Common myeloid progenitor, CD34-positive (primary cell): ENCODE results near the gene GASK1A.
"Not testable (repeated sequence)": the region's sequence is repeated elsewhere in the genome, so short reads cannot be mapped to it uniquely, and the experiment has no call there.

Experiments used
- CTCF ChIA-PET: fragments of 350-600 bp; sonication (Branson Sonifier 250); formaldehyde crosslinking; loops from one replicate; lab custom pipeline; 2021; ENCODE audit warnings: antibody characterized with exemption; lab: Charles Lee
- POLR2A ChIA-PET: fragments of 350-600 bp; sonication (Branson Sonifier 250); formaldehyde crosslinking; loops from one replicate; lab custom pipeline; 2021; ENCODE audit warnings: antibody characterized with exemption; lab: Charles Lee
- DNase-seq, 3 donors: peaks; one replicate each; pipeline versions ENCODE4 v3.0.0 to v3.0.0-alpha.2; 2013
- H3K27ac ChIP-seq, 2 experiments: 1 replicate in 1 of 2; 2 replicates in 1 of 2; pipeline ENCODE4 v1.7.0; 2013; ENCODE audit warnings: inconsistent platforms in 2 of 2, low read length in 2 of 2, mild to moderate bottlenecking in 2 of 2, low read depth in 1 of 2, moderate library complexity in 1 of 2; ENCODE audit not compliant: severe bottlenecking in 2 of 2, insufficient read depth in 1 of 2, poor library complexity in 1 of 2
- H3K27me3 ChIP-seq, 5 experiments: replicated peaks in 2 of 5; 1 replicate in 3 of 5; 2 replicates in 2 of 5; pipeline versions ENCODE4 v1.6.1 to v1.7.0; 2013; ENCODE audit warnings: low read length in 4 of 5, mild to moderate bottlenecking in 2 of 5, moderate library complexity in 2 of 5, inconsistent platforms in 1 of 5; ENCODE audit not compliant: insufficient read depth in 5 of 5, control insufficient read depth in 4 of 5
- H3K36me3 ChIP-seq, 4 experiments: 1 replicate in 2 of 4; 2 replicates in 2 of 4; pipeline versions ENCODE4 v1.6.1 to v1.7.0; 2013; ENCODE audit warnings: low read length in 3 of 4, control low read depth in 1 of 4, mild to moderate bottlenecking in 1 of 4; ENCODE audit not compliant: control insufficient read depth in 4 of 4, insufficient read depth in 4 of 4
- H3K4me1 ChIP-seq, 4 experiments: 1 replicate in 3 of 4; 2 replicates in 1 of 4; pipeline versions ENCODE4 v1.6.1 to v1.7.1; 2013; ENCODE audit warnings: low read length in 3 of 4, mild to moderate bottlenecking in 3 of 4, control low read depth in 1 of 4, inconsistent platforms in 1 of 4, moderate library complexity in 1 of 4; ENCODE audit not compliant: control insufficient read depth in 4 of 4, insufficient read depth in 4 of 4; ENCODE audit errors: control extremely low read depth in 1 of 4
- H3K4me3 ChIP-seq, 7 experiments: 1 replicate in 4 of 7; 2 replicates in 3 of 7; pipeline versions ENCODE4 v1.5.1 to v1.7.0; 2013; ENCODE audit warnings: mild to moderate bottlenecking in 7 of 7, low read length in 6 of 7, moderate library complexity in 6 of 7, inconsistent platforms in 2 of 7, low read depth in 2 of 7, control low read depth in 1 of 7; ENCODE audit not compliant: insufficient read depth in 4 of 7, control insufficient read depth in 1 of 7; ENCODE audit errors: extremely low read depth in 1 of 7
- H3K9me3 ChIP-seq, 5 experiments: 1 replicate in 4 of 5; 2 replicates in 1 of 5; pipeline versions ENCODE4 v1.6.1 to v1.7.1; 2013; ENCODE audit warnings: low read length in 4 of 5, mild to moderate bottlenecking in 2 of 5, inconsistent platforms in 1 of 5, low read depth in 1 of 5, moderate library complexity in 1 of 5; ENCODE audit not compliant: control insufficient read depth in 4 of 5, insufficient read depth in 2 of 5; ENCODE audit errors: control extremely low read depth in 1 of 5
- WGBS: methylation state at CpG from one replicate; pipeline ENCODE4 v1.1.5; 2013; ENCODE audit not compliant: insufficient coverage; 5-methylcytosine and 5-hydroxymethylcytosine counted together

Gene GASK1A

GRCh38 chr3:43070670-43071069, 91.6 kb downstream of the GASK1A start:
- POLR2A ChIA-PET, H3K36me3 ChIP-seq, CTCF ChIA-PET, H3K4me3 ChIP-seq, H3K4me1 ChIP-seq, H3K27ac ChIP-seq, DNase-seq, H3K9me3 ChIP-seq, H3K27me3 ChIP-seq: not testable (repeated sequence)
- WGBS, result no CpG with 5 or more reads among the region's 5 CpGs

GRCh38 chr3:43071313-43071893, 92.3 kb downstream of the GASK1A start:
- WGBS, result 67% methylated on average over 6 of the region's 7 CpGs
- Histone ChIP-seq H3K9me3 (no peaks in the 10 kb centered on the region), H3K4me3 (no peak overlapping the region), H3K27me3 (no peaks in the 10 kb centered on the region), H3K36me3 (no peaks in the 10 kb centered on the region), H3K27ac (no peak overlapping the region), H3K4me1 (no peaks in the 10 kb centered on the region)
- ChIA-PET CTCF (no interaction called here), POLR2A (no interaction called here)
- DNase-seq, result no peak

- Histone ChIP-seq H3K4me3 (no peak overlapping the region), H3K27ac (no peak overlapping the region), H3K4me1 (no peaks in the 10 kb centered on the region), H3K27me3 (no peaks in the 10 kb centered on the region), H3K36me3 (no peaks in the 10 kb centered on the region), H3K9me3 (no peaks in the 10 kb centered on the region)
- whole genome bisulfite sequencing, result 100% methylated on average over 2 of the region's 4 CpGs
- DNase-seq, result no peak
- CTCF ChIA-PET, result no interaction called here
- POLR2A ChIA-PET, result no interaction called here
Measured at GRCh38 chr3:43072361-43072760, 93.2 kb downstream of the GASK1A start.

- no peak for DNase-seq
- no peaks in the 10 kb centered on the region for H3K36me3 ChIP-seq
- H3K27me3 ChIP-seq, result no peaks in the 10 kb centered on the region
- H3K27ac ChIP-seq, result no peak overlapping the region
- ChIA-PET POLR2A (no interaction called here), CTCF (no interaction called here)
- no peaks in the 10 kb centered on the region for H3K4me1 ChIP-seq
- no peak overlapping the region for H3K4me3 ChIP-seq
- WGBS, result 91% methylated on average over 7 of the region's 7 CpGs
- H3K9me3 ChIP-seq, result no peaks in the 10 kb centered on the region
Measured at GRCh38 chr3:43073116-43073835, 94.2 kb downstream of the GASK1A start.

GRCh38 chr3:43073836-43074220, 94.7 kb downstream of the GASK1A start:
- no peaks in the 10 kb centered on the region for H3K9me3 ChIP-seq
- no peaks in the 10 kb centered on the region for H3K36me3 ChIP-seq
- 97% methylated on average over 3 of the region's 5 CpGs for WGBS
- DNase-seq, result no peak
- POLR2A ChIA-PET, result no interaction called here
- H3K27me3 ChIP-seq, result no peaks in the 10 kb centered on the region
- CTCF ChIA-PET, result no interaction called here
- no peaks in the 10 kb centered on the region for H3K4me1 ChIP-seq
- H3K27ac ChIP-seq, result no peak overlapping the region
- no peak overlapping the region for H3K4me3 ChIP-seq

GRCh38 chr3:43074482-43074881, 95.4 kb downstream of the GASK1A start:
- no peak for DNase-seq
- Histone ChIP-seq H3K4me1 (no peaks in the 10 kb centered on the region), H3K36me3 (peaks cover 0 to 4% (median 1%) of the 10 kb centered on the region in 4 experiments), H3K27ac (no peak overlapping the region), H3K4me3 (no peak overlapping the region), H3K27me3 (no peaks in the 10 kb centered on the region), H3K9me3 (peaks cover 0 to 1% (median 0%) of the 10 kb centered on the region in 5 experiments)
- CTCF ChIA-PET, result no interaction called here
- 100% methylated on average over 3 of the region's 4 CpGs for WGBS
- POLR2A ChIA-PET, result no interaction called here

- Histone ChIP-seq H3K9me3 (peaks cover 0 to 3% (median 0%) of the 10 kb centered on the region in 5 experiments), H3K27me3 (no peaks in the 10 kb centered on the region), H3K36me3 (peaks cover 0 to 10% (median 5%) of the 10 kb centered on the region in 4 experiments), H3K27ac (no peak overlapping the region), H3K4me3 (no peak overlapping the region), H3K4me1 (no peaks in the 10 kb centered on the region)
- ChIA-PET CTCF (no interaction called here), POLR2A (no interaction called here)
- DNase-seq, result no peak
- WGBS, result 100% methylated on average over 3 of the region's 5 CpGs
Measured at GRCh38 chr3:43074901-43075689, 96.0 kb downstream of the GASK1A start.
